ENCODE data around the gene TNFRSF8.

Gene TNFRSF8

DNA sequence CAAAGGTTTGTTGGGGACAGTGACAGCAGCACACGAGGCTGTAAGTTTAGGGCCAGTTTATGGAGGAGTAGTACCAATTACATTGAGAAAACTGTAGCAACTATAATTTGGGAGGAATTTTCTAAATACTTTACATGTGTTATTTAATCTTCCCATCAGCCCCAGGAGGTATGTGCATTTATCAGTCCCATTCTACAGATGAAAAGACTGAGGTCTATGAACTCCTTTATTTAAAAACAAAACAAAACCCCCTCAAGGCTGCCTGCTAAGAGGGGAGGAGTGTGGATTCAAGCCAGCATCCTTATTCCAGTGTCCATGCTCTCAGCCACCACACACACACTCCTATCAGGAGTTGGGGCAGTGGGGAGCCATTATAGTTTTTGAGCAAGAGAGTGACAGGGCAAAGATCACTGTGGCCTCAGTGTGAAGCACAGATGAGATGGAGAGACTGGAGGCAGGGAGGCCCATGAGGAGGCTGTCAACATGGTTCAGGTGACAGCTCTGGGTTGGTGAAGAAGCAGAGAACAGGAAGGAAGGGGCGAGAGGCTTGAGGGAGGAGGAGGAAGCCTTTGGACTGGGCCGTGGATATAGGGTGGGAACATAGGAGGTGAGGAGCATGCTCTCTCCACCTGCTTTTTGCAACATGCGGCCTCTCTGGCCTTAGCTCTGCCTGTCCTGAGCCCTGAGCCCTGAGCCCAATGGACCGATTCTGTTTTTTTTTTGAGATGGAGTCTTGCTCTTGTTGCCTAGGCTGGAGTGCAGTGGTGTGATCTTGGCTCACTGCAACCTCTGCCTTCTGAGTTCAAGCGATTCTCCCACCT, 113.4 kb downstream of the TNFRSF8 start:
- no peak for DNase-seq (ENCODE audit: low read depth in 2 of 2)

DNA sequence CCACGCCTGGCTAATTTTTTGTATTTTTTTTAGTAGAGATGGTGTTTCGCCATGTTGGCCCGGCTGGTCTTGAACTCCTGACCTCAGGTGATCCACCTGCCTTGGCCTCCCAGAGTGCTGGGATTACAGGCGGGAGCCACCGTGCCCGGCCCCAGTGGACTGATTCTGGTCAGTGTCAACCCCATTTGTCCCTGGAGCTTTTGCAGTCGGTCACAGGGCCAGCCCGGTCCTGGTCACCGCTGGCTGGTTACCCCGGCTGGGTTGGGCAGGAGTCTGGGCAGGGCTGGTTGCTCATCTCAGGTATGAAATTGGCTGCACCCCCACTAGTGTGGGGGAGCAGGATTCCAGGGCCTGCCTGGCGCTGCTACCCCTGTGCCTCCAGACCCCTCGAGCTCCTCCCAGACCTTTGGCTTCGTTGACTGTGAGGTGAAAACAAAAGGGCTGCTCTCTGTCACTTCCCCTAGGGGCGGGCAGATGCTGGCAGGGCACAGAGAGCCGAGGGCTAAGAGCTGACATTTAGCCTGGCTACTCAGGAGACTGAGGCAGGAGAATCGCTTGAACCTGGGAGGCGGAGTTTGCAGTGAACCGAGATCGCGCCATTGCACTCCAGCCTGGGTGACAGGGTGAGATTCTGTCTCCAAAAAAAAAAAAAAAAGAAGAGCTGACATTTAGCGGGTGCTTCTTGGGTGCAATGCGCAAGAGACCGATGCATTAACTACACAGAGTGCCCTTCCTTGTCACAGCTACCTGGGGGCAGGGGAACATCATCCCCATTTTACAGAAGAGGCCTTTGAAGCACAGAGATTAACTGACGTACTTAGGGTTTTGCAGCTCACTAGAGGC, 114.3 kb downstream of the TNFRSF8 start:
- no peak for DNase-seq (ENCODE audit: low read depth in 2 of 2)

DNA sequence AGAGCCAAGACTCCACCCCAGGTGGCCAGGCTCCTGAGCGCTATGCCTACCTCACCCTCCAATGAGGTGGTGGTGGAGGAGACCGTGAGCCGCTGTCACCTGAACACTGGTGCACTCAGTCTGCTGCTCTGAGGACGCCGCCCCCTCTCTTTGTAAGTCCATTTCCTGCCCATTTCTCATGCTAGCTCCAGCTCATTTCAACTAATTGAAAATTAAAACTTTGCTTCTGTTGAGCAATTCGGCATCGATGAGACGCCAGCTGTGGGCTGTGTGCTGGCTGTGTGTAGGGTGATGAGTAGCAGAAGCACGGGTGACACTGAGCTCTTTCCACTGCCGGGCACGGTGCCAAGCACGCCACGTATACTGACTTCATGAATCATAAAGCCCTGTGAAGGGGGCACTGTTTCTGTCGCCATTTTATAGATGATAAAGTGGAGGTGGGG, 114.9 kb downstream of the TNFRSF8 start:
- peak; percentile 92 for DNase-seq (ENCODE audit: low read depth in 2 of 2)

DNA sequence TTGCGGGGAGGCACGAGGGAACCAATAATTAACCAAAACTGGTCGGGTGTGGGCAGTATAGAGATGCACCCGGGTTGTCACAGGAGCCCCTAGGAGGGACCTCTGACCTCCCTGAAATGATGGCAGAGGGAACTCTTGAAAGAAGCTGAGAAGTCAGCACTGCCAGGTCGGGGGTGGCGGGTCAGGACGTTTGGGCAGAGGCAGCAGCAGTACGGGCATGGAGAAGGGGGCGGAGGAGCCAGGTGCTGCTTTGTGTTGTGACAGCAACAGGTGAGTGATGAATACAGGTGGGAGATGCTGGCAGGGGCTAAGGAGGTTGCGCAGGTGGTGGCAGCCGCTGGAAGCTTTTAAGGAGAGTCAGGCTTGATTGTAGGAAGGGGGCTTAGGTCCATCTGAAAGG, 115.4 kb downstream of the TNFRSF8 start:
- no peak for DNase-seq (ENCODE audit: low read depth in 2 of 2)

DNA sequence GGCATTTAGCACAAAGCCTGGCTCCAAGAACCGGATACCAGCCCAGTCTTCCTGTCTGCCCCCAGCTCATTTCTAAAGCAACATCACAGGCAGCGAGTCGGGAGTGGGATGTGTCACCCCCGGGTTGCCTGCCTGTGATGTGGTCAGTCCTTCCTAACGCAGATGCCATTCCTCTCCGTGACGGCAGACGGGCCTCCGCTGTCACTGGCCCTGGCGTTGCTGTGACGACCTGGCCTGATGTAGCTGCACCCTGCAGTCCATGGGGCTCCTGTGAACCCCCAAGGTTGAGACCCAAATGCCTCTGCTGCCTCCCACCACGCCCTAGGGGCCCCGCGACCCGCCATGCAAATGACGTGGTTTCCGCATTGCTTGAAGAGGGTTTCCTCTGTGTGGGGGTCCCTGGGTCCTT, 116.0 kb downstream of the TNFRSF8 start:
- peak; percentile 73 to 78 for DNase-seq (ENCODE audit: low read depth in 2 of 2)

DNA sequence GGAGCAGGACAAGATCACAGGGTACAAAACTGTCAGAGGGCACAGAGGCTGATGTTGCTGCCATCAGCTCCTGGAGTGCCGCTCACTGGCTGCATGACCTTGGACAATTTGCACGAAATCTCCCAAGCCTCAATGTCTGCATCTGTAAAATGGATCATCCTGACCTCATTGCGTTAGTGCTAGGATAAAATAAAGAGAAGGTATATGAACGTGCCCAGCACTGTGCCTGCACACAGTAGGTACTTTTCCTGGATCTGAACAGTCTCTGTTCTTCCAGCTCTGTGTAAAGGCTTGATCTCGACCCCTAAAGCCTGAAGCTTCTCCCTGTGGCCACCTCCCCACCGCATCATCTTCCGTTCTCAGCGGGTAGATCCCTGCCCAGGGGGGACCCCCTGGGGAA, 116.6 kb downstream of the TNFRSF8 start:
- DNase-seq (ENCODE audit: low read depth in 2 of 2): no peak

DNA sequence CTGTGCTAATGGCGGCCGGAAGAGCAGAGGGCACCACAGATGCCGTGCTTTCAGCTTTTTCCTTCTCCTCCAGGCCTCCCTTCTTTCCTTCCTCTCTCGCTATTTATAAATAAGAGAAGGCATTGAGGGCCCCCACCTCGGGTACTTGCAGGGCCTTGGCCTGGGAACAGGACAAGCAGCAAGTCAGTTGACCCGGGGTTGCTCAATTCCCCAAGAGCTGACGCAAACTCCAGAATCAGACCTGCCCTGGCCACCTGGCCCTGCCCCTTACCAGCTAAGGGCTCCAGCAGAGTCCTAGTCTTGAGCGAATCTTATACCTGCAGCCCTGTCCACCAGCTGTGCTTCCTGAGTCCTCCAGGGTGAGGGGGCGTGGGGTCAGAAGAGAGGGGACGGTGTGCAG, 117.2 kb downstream of the TNFRSF8 start:
- no peak for DNase-seq (ENCODE audit: low read depth in 2 of 2)

DNA sequence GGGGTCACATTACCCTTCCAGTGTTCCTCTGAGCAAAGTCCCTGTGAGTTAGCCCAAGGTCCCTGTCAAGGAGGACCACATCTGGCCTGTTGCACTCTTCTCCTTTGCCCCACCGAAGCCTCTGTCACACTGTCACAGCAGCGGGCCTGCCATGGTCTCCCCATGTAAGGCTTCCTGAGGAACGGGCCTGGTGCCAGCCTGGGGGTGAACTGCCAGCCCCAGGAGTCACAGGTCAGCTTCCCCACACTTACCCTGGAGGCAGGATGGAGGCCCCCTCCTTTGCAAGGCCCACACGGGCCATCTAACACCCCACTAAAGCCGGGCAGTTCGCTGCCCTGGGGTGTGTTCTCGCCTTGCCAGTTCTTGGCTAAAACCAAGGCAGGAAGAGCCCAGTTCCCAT, 117.8 kb downstream of the TNFRSF8 start:
- no peak for DNase-seq (ENCODE audit: low read depth in 2 of 2)

DNA sequence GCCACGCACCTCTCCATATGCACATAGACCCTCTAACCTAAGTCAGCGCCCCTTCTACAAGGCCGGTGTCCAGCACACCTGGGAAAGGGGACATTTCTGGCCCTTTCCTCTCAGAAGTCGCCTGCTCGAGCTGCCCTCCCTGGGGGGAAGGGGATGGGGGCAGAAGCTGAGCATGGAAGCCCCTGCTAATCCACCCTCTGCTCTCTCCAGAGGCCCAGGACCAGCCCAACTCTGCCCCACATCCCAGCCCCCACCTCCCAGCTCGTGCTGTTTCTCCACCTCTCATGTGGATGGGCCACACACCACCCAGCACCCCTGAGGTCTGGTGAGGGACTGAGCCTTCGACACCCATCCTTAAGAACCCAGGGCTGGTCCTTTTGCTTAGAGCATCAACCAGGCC, 118.5 kb downstream of the TNFRSF8 start:
- DNase-seq (ENCODE audit: low read depth in 2 of 2): no peak

DNA sequence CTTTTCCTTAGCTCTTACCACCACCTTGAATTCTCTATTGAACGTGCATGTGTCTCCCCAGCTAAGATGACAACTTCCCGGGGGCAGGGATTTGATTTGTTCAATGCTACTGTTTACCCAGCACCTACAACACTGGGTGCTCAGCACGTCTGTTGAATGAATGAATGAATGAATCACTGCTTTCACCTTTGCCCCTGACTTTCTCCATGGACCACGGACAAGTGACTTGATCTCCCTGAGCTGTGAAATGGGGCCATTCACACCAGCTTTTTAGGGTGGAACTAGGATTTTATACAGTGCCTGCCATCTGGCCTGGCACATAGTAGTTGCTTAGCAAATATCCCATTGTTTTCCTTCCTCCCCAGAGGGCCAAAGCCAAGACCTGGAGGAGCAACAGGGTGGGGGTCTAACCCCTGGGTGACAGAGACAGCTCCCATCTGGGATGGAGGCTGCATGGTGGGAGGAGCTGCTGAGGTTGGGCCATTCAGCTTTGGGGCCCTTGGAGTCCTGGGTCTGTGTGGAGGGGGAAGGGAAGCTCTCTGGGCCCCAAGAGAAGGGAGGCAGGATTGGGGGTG, 119.4 kb downstream of the TNFRSF8 start:
- no peak for DNase-seq (ENCODE audit: low read depth in 2 of 2)

DNA sequence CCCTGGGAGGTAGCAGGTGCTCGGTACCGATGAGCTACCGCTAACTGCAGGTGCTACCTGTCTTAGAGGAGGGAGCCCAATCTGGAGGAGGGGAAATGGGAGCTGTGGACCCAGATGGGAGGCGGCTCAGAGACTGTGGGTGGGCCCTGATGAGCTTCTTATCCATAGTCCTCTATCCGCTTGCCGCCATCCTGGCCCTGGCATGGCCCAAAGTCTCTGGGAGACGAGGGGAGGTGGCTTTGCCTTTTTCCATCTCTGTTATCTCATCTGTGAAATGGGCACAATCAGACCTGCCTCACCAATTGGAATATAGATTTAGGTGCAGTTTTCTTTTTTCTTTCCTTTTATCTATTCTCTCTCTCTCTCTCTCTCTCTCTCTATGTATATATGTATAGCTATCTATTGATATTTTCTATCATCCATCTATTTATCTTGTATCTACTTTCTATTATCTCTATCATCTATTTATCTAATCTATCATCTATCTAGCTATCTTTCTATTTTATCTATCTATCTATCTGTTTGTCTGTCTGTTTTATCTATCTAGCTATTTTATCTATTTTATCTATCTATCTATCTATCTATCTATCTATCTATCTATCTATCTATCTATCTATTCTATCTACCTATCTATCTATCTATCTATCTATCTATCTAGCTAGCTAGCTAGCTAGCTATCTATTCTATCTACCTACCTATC, 120.1 kb downstream of the TNFRSF8 start:
- no peak for DNase-seq (ENCODE audit: low read depth in 2 of 2)

DNA sequence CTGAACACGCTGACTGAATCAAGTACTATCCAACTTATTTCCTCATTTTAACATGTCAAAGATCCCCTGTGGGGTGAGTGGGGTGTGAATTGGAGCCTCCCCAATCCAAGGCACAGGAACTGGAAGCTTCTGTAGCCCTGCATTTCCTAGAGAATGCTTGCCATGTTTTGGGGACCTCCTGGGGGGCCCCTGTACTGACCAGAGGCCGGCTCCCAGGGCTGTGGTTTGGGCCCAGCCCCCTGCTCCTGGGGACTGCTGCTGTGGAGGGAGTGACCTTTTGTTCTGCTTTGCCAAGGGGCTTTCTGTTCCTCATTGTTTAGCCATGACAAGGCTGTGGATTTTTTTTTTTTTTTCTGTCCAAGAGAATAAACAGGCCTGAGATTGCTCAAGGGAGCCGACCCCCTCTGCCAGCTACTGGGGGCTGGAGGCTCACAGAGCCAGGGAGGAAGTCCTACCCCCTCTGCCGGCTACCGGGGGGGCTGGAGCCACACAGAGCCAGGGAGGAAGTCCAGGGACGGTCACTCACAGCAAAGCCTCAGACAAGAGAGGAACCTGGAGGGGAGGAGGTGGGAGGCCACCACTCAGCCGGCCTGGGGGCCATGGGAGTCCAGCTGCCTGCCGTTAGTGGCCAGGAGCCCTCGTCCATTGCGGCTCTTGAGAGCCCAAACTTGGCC, 121.0 kb downstream of the TNFRSF8 start:
- no peak for DNase-seq (ENCODE audit: low read depth in 2 of 2)

DNA sequence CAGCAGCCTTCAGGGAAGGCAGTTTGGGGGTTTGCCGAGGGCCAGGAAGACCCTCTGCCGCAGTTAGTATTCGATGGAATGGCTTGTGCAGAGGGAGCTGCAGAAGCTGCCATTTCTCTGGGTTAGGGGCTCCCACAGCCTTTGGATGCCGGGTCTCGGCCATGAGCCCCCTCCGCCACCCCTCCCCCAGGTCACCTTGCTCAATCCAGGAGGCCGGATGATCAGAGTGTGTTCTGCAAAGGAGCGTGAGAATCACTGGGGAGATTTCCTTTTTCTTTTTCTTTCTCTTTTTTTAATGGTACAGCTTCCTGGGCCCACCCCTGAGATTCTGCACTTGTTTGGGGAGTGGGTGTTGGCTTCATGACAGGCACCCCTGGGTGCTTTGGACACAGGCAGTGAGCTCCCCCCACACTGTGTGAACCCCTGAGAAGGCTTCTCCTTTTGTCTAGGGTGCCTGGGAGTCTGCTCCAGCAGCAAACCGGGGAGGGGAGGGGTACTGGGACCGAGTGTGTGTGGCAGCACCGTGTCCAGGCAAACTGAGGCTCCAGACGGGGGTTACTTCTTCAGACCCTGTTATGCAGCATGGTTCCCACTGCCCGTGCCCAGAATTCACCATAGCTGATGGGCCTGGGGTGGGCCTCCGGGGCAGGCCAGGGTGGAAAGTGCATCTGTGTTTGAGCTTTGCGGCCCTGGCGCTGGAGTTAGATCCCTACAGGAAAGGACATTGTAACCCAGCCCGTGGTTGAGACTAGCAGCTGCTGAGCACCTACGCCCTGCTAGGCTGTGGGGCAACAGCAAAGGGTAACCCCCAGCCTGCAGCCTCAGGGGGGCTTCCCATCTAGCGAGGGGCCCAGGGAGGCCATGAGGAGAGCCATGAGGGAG, 122.2 kb downstream of the TNFRSF8 start:
- DNase-seq (ENCODE audit: low read depth in 2 of 2): no peak

DNA sequence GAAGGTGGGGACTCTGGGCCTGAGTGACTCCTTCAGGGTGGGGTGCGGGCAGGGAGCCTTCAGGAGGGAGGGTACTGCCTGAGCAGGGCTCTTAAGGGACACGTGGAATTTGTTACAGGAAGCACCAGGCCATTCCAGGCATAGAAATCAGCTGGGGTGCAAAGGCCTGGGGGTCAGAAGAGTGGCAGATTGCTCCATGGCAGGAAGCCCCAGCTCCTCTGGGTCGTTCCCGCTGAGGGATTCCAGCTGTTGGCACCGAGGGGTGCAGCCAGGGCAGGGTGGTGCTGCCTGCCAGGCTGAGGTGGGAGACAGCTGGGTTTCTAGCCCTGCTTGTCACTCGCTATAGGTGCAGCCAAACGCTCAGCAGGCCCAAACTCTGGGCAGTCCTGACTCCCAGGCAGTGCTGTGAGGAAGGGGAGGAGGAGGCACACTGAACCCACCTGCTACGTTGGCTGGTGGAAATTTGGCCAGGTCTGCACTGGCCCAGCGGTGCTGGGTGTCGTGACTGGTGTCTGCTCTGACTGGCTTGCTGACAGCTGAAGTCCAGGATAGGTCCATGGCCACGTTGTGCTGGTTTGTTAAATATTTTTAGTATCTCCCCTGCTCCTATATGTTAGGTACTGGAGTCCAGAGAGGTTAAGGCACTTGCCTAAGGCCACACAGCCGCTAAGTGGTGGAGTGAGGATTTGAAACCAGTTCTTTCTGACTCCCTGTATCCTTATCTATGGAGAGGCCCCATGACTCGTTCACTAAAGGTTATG, 123.0 kb downstream of the TNFRSF8 start:
- DNase-seq (ENCODE audit: low read depth in 2 of 2): no peak

DNA sequence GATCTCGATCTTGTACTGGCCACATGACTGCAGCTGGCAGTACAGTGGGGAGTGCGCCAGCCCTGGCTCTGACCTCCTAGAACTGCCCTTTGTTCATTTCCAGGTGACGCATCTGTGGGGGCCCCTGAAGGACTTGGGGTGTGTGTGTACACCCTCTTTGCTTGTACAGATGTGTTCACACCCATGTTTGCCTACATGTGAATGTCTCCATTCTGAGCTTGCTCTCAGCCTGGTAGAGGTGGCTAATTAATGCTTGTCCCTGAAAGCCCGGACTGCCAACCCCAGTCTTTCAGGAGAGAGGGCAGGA, 123.5 kb downstream of the TNFRSF8 start:
- DNase-seq (ENCODE audit: low read depth in 2 of 2): no peak

DNA sequence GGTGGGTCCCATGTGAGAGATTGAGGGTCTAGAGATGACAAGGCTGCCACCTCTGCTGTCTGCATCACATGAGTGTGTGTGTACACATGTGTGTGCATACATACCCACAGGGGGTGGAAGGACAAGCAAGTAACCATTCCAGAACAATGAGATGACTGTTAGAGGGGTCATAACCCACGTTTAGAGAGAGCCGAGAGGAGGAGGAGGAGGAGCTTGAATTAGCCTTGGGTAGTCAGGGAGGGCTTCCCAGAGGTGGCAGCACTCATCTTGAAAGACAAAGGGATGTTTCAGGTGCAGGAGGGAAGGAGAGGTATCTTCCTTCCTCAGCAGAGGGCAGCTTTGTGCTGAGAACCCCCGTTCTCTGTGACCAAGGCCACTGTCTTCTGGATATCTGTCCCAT, 125.0 kb downstream of the TNFRSF8 start:
- no peak for DNase-seq (ENCODE audit: low read depth in 2 of 2)

DNA sequence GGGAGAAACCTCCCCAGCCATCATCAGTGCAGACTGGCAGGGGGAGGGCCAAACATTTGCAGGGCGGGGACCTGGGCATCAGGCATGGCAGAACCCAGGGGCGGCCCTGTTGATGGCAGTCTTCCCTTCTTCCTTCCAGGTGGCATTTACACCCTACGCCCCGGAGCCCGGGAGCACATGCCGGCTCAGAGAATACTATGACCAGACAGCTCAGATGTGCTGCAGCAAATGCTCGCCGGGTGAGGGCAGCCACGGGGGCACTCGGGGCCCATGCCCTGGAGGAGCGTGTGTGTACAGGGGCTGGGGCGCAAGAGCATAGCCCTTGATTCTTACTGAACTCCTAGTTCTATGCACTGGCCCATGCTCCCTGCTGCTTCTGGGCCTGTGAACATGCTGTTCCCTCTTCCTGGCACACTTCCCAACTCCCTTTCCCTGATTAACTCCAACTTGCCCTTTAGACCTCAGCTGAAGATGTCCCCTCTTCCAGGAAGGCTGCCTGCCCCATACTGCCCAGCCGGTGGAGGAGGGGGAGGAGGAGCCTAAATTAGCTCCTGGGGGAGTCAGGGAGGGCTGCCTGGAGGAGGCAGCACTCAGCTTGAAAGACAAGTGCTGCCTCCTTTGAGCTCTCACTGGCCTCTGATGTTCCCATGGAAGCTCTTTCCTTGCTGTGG, 125.7 kb downstream of the TNFRSF8 start:
- DNase-seq (ENCODE audit: low read depth in 2 of 2): no peak

DNA sequence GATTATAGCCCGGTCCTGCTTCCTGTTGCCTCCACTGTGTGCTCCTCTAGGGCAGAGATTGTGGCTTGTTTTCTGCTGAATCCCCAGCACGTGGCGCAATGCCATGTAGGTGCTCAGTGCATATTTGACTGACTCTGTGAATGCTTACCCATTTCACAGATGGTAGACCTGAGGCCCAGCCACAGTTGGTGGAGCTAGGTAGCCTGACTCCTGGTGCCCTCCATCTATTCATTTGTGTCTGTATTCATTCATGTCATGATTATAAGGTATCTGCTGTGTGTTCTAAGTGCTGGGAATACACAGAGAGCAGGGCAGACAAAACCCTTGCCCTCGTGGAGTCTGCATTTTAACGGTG, 126.2 kb downstream of the TNFRSF8 start:
- DNase-seq (ENCODE audit: low read depth in 2 of 2): no peak

DNA sequence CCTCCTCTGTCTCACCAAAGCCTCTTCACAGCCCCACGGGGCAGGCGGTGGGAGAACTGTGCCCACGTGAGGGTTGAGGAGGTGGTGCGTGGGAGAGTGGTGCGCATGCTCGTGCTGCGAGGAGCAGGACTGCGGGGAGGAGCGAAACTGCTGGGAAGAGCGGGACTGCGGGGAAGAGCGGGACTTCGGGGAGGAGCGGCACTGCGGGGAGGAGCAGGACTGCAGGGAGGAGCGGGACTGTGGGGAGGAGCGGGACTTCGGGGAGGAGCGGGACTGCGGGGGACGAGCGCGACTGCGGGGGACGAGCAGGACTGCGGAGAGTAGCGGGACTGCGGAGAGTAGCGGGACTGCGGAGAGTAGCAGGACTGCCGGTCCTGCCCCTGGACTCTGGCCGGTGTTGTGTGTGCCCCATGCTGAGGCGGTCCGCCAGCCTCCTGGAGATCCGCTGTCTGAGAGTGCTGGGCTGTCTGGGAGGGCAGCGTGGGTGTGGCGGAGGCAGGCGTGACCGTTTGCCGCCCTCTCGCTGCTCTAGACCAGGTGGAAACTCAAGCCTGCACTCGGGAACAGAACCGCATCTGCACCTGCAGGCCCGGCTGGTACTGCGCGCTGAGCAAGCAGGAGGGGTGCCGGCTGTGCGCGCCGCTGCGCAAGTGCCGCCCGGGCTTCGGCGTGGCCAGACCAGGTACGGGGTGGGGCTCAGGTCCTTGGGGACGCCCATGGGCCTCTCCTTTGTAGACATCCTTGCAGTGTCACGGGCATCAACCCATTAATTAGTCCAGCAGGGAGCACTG, 128.3 kb downstream of the TNFRSF8 start:
- DNase-seq (ENCODE audit: low read depth in 2 of 2): no peak
